LNCAP (cell line): ENCODE data around the gene SYT5.

Source experiments
- CTCF ChIP-seq: fragments of 450-650 bp; IDR thresholded peaks from 2 replicates; pipeline ENCODE4 v1.5.1; 2017; ENCODE audit warnings: mild to moderate bottlenecking

Gene SYT5

DNA sequence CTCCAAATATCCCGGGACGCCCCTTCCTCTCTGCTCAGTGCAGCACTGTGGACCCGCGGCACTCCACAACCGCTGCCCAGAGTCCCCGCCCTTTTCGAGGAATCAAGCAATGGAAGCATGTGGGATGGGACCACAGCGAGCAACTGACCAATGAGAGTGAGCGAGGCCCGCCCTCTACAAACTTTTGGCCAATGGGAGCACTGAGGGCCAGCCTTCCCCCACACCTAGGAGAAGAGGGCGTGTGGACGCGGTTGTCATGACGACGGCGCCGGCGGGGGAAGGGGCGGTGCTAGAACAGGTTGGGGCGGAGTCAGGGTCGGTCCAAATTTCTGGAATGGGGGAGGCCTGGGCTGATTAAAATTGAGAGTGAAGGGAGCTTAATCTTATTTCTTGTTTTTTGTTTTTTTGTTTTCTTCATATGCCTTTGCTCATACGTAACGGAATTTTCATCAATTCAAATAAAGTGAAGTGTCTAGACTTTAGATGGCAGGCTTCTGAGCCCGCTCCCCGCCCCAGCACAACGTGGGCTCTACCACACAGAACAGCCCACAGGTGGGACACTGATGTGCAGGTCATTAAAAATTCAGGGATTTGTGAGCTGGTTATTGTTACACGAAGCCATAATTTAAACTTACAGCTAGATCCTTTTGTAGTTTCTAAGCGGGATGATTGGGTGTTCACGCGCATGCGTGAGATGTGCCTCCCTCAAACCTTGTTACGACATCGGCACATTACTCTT is 13.4 kb downstream of the SYT5 start, which contains the start of gene DNAAF3:
Gene DNAAF3, minus strand, starts transcription at position 84 of the 739 bp plus-strand sequence. CDS start 200 bp downstream, outside the sequence.
- no peak for TF ChIP-seq CTCF

DNA sequence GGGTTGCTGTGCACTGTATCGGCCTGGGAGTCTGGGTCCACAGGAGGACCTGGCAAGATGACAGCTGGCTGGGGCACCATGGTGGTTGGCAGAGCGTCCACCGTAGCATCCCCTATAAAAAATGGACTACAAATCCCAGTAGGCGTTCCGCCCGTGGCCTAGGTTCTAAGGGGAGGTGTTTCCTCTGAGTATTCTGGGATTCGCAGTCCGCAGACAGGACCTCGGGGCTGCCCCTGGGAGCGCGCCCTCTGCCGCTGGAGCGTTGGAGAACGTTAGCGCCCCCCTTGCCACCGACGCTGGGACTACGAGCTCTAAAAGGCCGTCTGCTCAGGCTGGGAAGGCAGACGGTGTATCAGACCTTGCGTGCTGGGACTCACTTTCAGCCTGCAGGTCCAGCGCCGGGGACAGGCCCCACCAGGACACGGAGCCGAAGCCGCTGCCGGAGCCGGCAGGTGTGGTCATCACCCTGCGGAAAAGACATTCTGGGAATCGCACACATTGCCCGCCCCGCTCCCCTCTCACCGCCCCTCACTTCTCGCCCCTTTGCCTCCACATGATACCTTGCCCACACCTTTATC is 14.0 kb downstream of the SYT5 start:
- TF ChIP-seq CTCF: peak; percentile 79

- no peak for TF ChIP-seq CTCF
Measured at GRCh38 chr19:55161571-55162322, 18.3 kb downstream of the SYT5 start.

- TF ChIP-seq CTCF: no peak
Measured at GRCh38 chr19:55160986-55161365, 19.1 kb downstream of the SYT5 start.

GRCh38 chr19:55160128-55160985 is 19.7 kb downstream of the SYT5 start:
- peak; percentile 87 for TF ChIP-seq CTCF

DNA sequence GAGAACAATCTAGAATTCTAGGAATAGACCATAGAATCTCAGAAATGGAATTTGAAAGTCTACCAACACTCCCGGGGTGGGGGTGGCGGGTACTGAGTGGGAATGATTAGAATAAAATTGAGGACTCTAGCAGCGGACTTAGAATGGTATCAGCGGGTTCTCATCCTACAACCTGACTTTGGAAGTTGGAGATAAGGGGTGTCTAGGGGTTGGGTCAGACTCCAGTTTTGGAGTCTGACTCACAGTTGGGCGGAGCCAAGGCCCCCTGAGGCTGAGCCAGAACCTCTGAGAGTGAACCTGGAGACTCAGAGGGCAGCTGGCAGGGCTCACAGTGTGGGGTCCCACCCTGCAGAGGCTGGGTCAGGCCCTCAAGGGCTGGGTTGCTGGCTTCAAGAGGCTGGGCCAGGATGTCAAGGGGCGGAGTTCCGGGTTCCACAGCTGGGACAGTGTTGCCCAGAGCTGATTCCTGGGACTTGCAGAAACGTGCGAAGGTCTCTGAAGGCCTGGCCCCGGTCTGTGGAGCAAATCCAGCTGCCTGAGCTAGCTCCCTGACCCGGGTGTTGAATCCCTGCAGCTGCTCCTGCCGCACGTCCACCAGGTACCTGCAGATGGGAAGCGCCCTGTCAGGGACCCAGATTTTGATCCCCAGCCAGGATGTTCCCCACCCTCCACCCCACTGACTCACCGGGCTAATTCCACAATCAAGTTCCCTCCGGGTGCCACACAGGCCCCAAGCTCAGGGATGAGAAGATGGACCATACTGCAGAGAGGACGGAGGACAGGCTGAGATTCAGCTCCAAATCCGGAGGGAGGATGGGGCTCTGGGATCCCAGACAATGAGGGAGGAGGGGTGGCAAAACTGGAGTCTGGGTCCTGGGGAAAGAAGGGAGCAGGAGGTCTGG is 21.0 kb downstream of the SYT5 start:
- TF ChIP-seq CTCF: no peak
